ENCODE measurements around the gene ZHX3.
"Not testable (repeated sequence)": the region's sequence is repeated elsewhere in the genome, so short reads cannot be mapped to it uniquely, and the experiment has no call there.

The ZHX3 gene

DNA sequence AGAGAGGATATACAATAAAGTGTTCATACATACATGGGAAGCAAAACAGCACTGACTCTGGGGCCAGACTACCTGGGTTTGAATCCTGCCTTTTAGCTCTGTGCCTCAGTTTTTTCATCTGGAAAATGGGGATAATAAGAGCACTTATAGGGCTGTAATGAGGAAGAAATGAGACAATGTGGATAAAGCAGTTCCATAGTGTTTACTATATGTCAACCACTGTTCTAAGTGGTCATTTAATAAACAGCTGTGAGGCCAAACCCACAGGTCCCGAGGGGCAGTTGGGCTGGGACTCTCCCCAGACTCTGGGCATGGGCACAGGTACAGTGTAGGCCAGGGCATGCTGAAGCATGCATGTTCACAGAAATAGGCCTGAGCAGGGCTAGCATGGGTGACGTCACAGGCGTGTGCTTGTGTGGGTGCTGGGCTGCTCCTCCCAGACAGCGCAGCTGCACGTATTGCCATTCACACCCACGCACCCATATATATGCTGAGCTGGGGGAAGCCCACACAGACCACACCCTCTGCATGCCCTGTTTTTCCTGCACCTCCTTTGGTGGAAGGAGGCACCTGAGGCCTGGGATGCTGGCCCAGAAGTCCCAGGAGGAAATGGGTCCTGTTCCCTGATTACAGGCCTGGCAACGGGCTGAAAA is 183.7 kb downstream of the ZHX3 start:
- DNase-seq (ENCODE audit: insufficient read length, low spot score): peak; percentile 55

DNA sequence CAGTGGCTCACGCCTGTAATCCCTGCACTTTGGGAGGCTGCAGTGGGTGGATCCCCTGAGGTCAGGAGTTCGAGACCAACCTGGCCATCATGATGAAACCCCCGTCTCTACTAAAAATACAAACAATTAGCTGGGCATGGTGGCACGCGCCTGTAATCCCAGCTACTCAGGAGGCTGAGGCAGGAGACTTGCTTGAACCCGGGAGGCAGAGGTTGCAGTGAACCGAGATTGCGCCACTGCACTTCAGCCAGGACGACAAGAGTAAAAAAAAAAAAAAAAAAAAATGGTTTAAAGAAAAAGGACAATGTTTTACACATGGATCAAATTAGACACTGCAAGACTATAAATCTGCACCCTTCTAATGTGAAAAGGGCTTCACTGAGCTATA is 185.1 kb downstream of the ZHX3 start:
- FAIRE-seq; DNase-seq (ENCODE audit: insufficient read length, low spot score): not testable (repeated sequence)

More for the DNA sequence above, 183.7 kb downstream of the ZHX3 start:
- FAIRE-seq: peak; percentile 95
- TF ChIP-seq TAF1 (IDR thresholded peaks at IDR 0.05; ENCODE audit: low read depth, low read length) (0 out of 2 replicates have a peak, but pooled peaks have one; percentile 32), PAX5 (IDR thresholded peaks at IDR 0.05; ENCODE audit: insufficient read depth, low read length, severe bottlenecking) (no peak), POU2F2 (IDR thresholded peaks at IDR 0.05; ENCODE audit: low read depth, low read length) (peak; percentile 94), POLR2A (IDR thresholded peaks at IDR 0.05; ENCODE audit: low read depth, low read length) (peak; percentile 57; the same call in 1 of the 2 replicates), SPI1 (IDR thresholded peaks at IDR 0.05; ENCODE audit: low read depth, low read length) (no peak), POLR2AphosphoS5 (IDR thresholded peaks at IDR 0.05; ENCODE audit: low read depth, low read length) (peak; percentile 46; the same call in 1 of the 2 replicates)

DNA sequence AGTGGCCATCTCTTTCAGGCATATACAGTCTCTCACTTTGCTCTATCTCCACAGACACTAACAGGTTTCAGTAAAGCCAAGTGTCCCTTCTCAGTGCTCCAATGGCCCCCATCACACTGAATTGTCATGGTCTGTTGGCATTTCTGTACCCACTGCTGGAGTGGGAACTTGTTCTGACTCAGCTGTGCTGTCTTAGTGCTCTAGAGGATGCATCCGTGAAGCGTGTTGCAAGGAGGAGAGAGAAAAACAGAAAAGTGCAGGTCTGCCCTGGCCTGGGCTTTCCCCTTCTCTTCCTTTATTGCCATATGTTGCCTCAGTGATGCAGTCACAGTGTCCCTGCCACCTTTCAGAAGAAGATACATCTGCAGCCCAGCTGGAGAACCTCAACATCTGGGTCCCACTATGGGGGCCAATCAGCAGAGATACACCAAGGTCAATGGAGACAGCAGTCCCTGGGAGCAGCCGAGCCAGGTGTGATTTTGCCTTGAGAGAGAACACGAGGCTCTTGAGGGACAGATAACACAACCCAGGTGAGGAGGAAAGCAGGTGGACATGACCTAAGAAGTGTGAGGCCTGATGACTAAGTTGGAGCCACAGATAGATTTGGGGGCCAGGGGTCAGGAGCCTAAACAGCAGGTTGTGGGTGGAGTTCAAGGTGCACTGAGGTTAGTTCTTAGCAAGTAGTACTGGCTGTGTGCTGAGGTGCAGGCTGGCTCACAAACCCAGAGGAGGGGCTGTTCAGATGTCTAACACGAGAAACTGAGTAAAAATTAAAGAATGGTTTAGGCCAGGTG is 185.7 kb downstream of the ZHX3 start:
- TF ChIP-seq PAX5 (IDR thresholded peaks at IDR 0.05; ENCODE audit: insufficient read depth, low read length, severe bottlenecking): no peak
- TF ChIP-seq SPI1 (IDR thresholded peaks at IDR 0.05; ENCODE audit: low read depth, low read length): no peak
- no peak for TF ChIP-seq POLR2AphosphoS5 (IDR thresholded peaks at IDR 0.05; ENCODE audit: low read depth, low read length)
- no peak for TF ChIP-seq POU2F2 (IDR thresholded peaks at IDR 0.05; ENCODE audit: low read depth, low read length)
- no peak for TF ChIP-seq TAF1 (IDR thresholded peaks at IDR 0.05; ENCODE audit: low read depth, low read length)
- no peak for TF ChIP-seq POLR2A (IDR thresholded peaks at IDR 0.05; ENCODE audit: low read depth, low read length)

More for the DNA sequence above, 185.7 kb downstream of the ZHX3 start:
- DNase-seq (ENCODE audit: insufficient read length, low spot score): no peak
- FAIRE-seq: no peak

Measured in GM12891 (cell line).